Activated CD8-positive, alpha-beta T cell treated with anti-CD3 and anti-CD28 coated beads for 36 hours (primary cell): ENCODE results near the gene SHD. TPM values are rescaled to one million over a fixed set of nuclear protein-coding genes. Genes with fewer than 3 reads are reported as not detected.

Experiments
- ATAC-seq: fragments of 200-7000 bp; cut with Tn5 transposase; one replicate; pipeline ENCODE4 v1.10.0; 2021; ENCODE audit warnings: mild to moderate bottlenecking, moderate library complexity
- CTCF ChIA-PET: fragments of 350-600 bp; sonication (Branson Sonifier 250); formaldehyde crosslinking; loops from one replicate; lab custom pipeline; 2021; ENCODE audit warnings: antibody characterized with exemption; lab: Charles Lee
- POLR2A ChIA-PET: fragments of 350-600 bp; sonication (Branson Sonifier 250); formaldehyde crosslinking; loops from one replicate; lab custom pipeline; 2021; ENCODE audit warnings: antibody characterized with exemption; lab: Charles Lee
- DNase-seq: peaks from one replicate; pipeline ENCODE4 v3.0.0-alpha.2; 2020
- H3K27ac Mint-ChIP-seq: one replicate; pipeline ENCODE4 v1.8.0; 2021; ENCODE audit warnings: mild to moderate bottlenecking, mixed read lengths
- H3K27me3 Mint-ChIP-seq: one replicate; pipeline ENCODE4 v1.8.0; 2021; ENCODE audit warnings: mixed read lengths
- H3K36me3 Mint-ChIP-seq: one replicate; pipeline ENCODE4 v1.8.0; 2021; ENCODE audit warnings: low read depth, mixed read lengths
- H3K4me1 Mint-ChIP-seq: one replicate; pipeline ENCODE4 v1.8.0; 2021; ENCODE audit warnings: low read depth, mixed read lengths
- H3K4me3 Mint-ChIP-seq: one replicate; pipeline ENCODE4 v1.8.0; 2021; ENCODE audit warnings: mild to moderate bottlenecking, moderate library complexity, mixed read lengths
- H3K9me3 Mint-ChIP-seq: one replicate; pipeline ENCODE4 v1.8.0; 2021; ENCODE audit warnings: mixed read lengths
- CTCF ChIP-seq: fragments of 200-600 bp; IDR thresholded peaks from one replicate; pipeline ENCODE4 v1.8.0; 2022; ENCODE audit warnings: antibody characterized with exemption, mild to moderate bottlenecking
- intact Hi-C: fragments of 100-400 bp; cut with micrococcal nuclease; formaldehyde crosslinking; loops from one replicate; pipeline ENCODE4 v1.10.0; 2022
- total RNA-seq, 2 experiments: library from RNA; stranded (reverse); gene quantifications; one replicate each; pipeline ENCODE4 v1.2.3, GENCODE V29; 2021

The SHD gene
- total RNA-seq, 2 experiments from 2014 or later, result not detected

GRCh38 chr19:4303819-4304537 lies 24.9 kb downstream of the SHD start:
- ATAC-seq (no peak), DNase-seq (peak; percentile 48)
- CTCF ChIA-PET, result interaction anchor here (1.7 kb wide), 1 partner anchor 35 kb away, joined by 3 read pairs; no protein-coding TSS in a partner anchor
- TF ChIP-seq CTCF, result no peak
- intact Hi-C loops, result no loop called here
- Mint-ChIP-seq H3K4me3 (peak overlapping the region; percentile 64), H3K9me3 (no peaks in the 10 kb centered on the region), H3K27ac (peak overlapping the region; percentile 60), H3K4me1 (peaks cover 26% of the 10 kb centered on the region), H3K36me3 (peaks cover 3% of the 10 kb centered on the region), H3K27me3 (no peaks in the 10 kb centered on the region)
- POLR2A ChIA-PET, result interaction anchor here (0.8 to 1.7 kb wide), 7 partner anchors 10 to 57 kb away, joined by 3 to 5 read pairs (median 3); partner anchors contain the start of genes MPND, STAP2 and YJU2

DNA sequence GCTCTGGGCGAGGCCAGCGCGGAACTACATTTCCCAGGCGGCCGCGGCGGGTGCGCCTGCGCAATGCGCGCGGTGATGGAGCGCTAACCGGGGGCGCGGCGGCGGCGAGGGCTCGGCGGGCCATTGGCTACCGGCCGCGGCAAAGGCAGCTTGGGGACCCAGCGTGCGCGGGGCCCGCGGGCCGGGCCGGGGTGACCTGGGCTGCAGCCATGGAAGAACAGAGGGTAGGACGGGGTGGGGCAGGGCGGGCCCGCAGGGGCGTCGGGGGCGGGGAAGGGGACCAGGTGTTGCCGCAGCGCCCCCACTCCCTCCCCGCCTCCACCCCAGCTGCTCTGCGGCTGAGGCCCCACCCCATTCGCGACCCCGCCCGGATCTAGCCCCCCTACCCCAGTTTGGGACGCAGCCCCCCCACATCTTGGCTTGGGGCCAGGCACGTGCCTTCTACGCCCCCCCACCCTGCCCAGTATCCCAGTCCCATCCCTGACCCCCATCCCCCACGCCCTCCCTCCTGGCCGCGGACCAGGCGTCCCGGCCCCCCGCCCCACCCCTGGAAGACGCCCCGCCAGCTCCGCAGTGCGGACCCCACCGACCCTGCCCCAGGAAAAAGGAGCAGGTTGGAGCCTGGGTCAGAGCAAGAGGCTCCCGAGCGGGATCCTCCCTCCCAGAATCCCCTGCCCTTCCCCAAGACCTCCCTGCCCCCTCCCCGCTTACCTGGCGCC lies 25.6 kb downstream of the SHD start, which contains the start of gene FSD1:
Gene FSD1, plus strand, starts transcription at position 61 of the 719 bp plus-strand sequence. Its CDS starts 149 bp downstream, at position 210.
- Mint-ChIP-seq H3K27ac (peak within 1 kb of the TSS; percentile 60), H3K4me1 (peaks cover 26% of the 10 kb centered on the region), H3K27me3 (no peaks in the 10 kb centered on the region), H3K36me3 (peaks cover 3% of the 10 kb centered on the region), H3K9me3 (no peaks in the 10 kb centered on the region), H3K4me3 (peak within 1 kb of the TSS; percentile 68)
- DNase-seq, result peak; percentile 88
- peak; percentile 85 for ATAC-seq
- ChIA-PET POLR2A (interaction anchor here (0.8 to 1.5 kb wide), 9 partner anchors 9 to 99 kb away, joined by 3 to 5 read pairs (median 3); partner anchors contain the start of genes MPND and YJU2), CTCF (interaction anchor here (0.6 to 1.7 kb wide), 2 partner anchors 36 to 541 kb away, joined by 3 read pairs; no protein-coding TSS in a partner anchor)
- intact Hi-C loops, result no loop called here
- TF ChIP-seq CTCF, result no peak

- Mint-ChIP-seq H3K27ac (peak overlapping the region; percentile 38), H3K4me1 (peaks cover 26% of the 10 kb centered on the region), H3K27me3 (no peaks in the 10 kb centered on the region), H3K36me3 (peaks cover 3% of the 10 kb centered on the region), H3K4me3 (peak overlapping the region; percentile 68), H3K9me3 (no peaks in the 10 kb centered on the region)
- no peak for TF ChIP-seq CTCF
- CTCF ChIA-PET, result interaction anchor here (1.3 kb wide), 1 partner anchor 47 kb away, joined by 3 read pairs; no protein-coding TSS in a partner anchor
- POLR2A ChIA-PET, result interaction anchor here (0.9 to 1.5 kb wide), 5 partner anchors 15 to 99 kb away, joined by 3 read pairs; no protein-coding TSS in a partner anchor
- ATAC-seq, result no peak
- intact Hi-C loops, result no loop called here
- no peak for DNase-seq
Observed at GRCh38 chr19:4305257-4305612, 26.2 kb downstream of the SHD start.

DNA sequence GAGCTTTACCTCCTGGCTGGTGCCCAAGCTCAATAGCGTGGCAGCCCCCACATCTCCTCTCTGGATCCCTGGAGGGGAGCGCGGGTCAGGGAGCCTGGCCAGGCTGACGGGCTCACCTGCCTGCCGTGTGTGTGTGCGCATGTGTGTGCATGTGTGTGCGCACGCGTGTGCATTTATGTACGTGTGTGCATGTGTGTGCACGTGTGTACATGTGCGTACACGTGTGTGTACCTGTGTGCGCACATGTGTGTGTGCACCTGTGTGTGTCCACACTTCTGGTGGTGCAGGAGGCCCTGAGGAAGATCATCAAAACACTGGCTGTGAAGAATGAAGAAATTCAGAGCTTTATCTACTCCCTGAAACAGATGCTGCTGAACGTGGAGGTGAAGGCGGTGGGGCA lies 26.6 kb downstream of the SHD start:
- Mint-ChIP-seq H3K36me3 (peaks cover 3% of the 10 kb centered on the region), H3K4me3 (peak overlapping the region; percentile 68), H3K4me1 (peaks cover 23% of the 10 kb centered on the region), H3K9me3 (no peaks in the 10 kb centered on the region), H3K27me3 (no peaks in the 10 kb centered on the region), H3K27ac (no peak overlapping the region)
- DNase-seq (no peak), ATAC-seq (no peak)
- no peak for TF ChIP-seq CTCF
- CTCF ChIA-PET, result interaction anchor here (0.9 to 1.3 kb wide), 2 partner anchors 39 to 47 kb away, joined by 3 read pairs; no protein-coding TSS in a partner anchor
- intact Hi-C loops, result no loop called here
- POLR2A ChIA-PET, result interaction anchor here (0.7 to 1.5 kb wide), 5 partner anchors 16 to 98 kb away, joined by 3 to 4 read pairs (median 3); no protein-coding TSS in a partner anchor
